ENCODE measurements around the gene SLC6A1.

The SLC6A1 gene

GRCh38 chr3:10972072-10972782 lies 20.3 kb upstream of the SLC6A1 start:
- DNase-seq: no peak

- DNase-seq: no peak
These were observed 19.4 kb upstream of the SLC6A1 start for GRCh38 chr3:10973046-10973595.

- DNase-seq: no peak
These were observed 18.4 kb upstream of the SLC6A1 start for GRCh38 chr3:10974131-10974530.

- no peak for DNase-seq
These were observed 17.7 kb upstream of the SLC6A1 start for GRCh38 chr3:10974746-10975375.

- no peak for DNase-seq
These were observed 16.8 kb upstream of the SLC6A1 start for GRCh38 chr3:10975695-10976234.

- no peak for DNase-seq
These were observed 15.8 kb upstream of the SLC6A1 start for GRCh38 chr3:10976770-10977169.

GRCh38 chr3:10977892-10978510 lies 14.5 kb upstream of the SLC6A1 start:
- no peak for DNase-seq

GRCh38 chr3:10978956-10979355 lies 13.6 kb upstream of the SLC6A1 start:
- DNase-seq: no peak

- DNase-seq: no peak
These were observed 12.2 kb upstream of the SLC6A1 start for GRCh38 chr3:10980312-10980711.

GRCh38 chr3:10981031-10981430 lies 11.5 kb upstream of the SLC6A1 start:
- DNase-seq: no peak

GRCh38 chr3:10981961-10982360 lies 10.6 kb upstream of the SLC6A1 start:
- no peak for DNase-seq

- DNase-seq: no peak
These were observed 9.8 kb upstream of the SLC6A1 start for GRCh38 chr3:10982782-10983181.

GRCh38 chr3:10983219-10983916 lies 9.2 kb upstream of the SLC6A1 start:
- DNase-seq: no peak

- no peak for DNase-seq
These were observed 8.1 kb upstream of the SLC6A1 start for GRCh38 chr3:10984371-10984896.

GRCh38 chr3:10985181-10985580 lies 7.4 kb upstream of the SLC6A1 start:
- DNase-seq: no peak

GRCh38 chr3:10986592-10986991 lies 6.0 kb upstream of the SLC6A1 start:
- no peak for DNase-seq

- DNase-seq: no peak
These were observed 4.4 kb upstream of the SLC6A1 start for GRCh38 chr3:10988001-10988665.

- no peak for DNase-seq
These were observed 3.5 kb upstream of the SLC6A1 start for GRCh38 chr3:10988991-10989484.

GRCh38 chr3:10992943-10993728 lies 588 bp downstream of the SLC6A1 start:
- no peak for DNase-seq

GRCh38 chr3:10993729-10994065 lies 1.1 kb downstream of the SLC6A1 start:
- DNase-seq: no peak

- no peak for DNase-seq
These were observed 1.8 kb downstream of the SLC6A1 start for GRCh38 chr3:10994306-10994705.

All from effector CD8-positive, alpha-beta T cell (primary cell).